Tibial artery (tissue), 4 donors: ENCODE results near the gene AP1M1.

ENCODE experiments used
- DNase-seq, 2 donors: peaks; one replicate each; pipeline ENCODE4 v3.0.0-alpha.2; 2019
- H3K27ac ChIP-seq, 2 donors: fragments of 200-600 bp; sonication (generic) in 1 of 2; 1 replicate in 1 of 2; 2 replicates in 1 of 2; pipeline ENCODE4 v1.5.1; 2018 to 2019; ENCODE audit warnings: mild to moderate bottlenecking in 1 of 2
- H3K27me3 ChIP-seq, 2 donors: fragments of 200-600 bp; sonication (generic) in 1 of 2; one replicate each; pipeline versions ENCODE4 v1.5.1 to v1.6.0; 2016 to 2019
- H3K36me3 ChIP-seq, 3 donors: fragments of 200-600 bp; sonication (generic) in 2 of 3; one replicate each; pipeline ENCODE4 v1.5.1; 2016 to 2019; ENCODE audit warnings: mild to moderate bottlenecking in 2 of 3
- H3K4me1 ChIP-seq, 4 donors: fragments of 200-600 bp; sonication (generic) in 2 of 4; 1 replicate in 3 of 4; 2 replicates in 1 of 4; pipeline ENCODE4 v1.5.1; 2016 to 2019
- H3K4me3 ChIP-seq, 2 donors: fragments of 200-600 bp; sonication (generic) in 1 of 2; 1 replicate in 1 of 2; 2 replicates in 1 of 2; pipeline ENCODE4 v1.5.1; 2018 to 2019; ENCODE audit warnings: mild to moderate bottlenecking in 2 of 2
- H3K9me3 ChIP-seq, 3 donors: fragments of 200-600 bp; sonication (generic) in 1 of 3; one replicate each; pipeline ENCODE4 v1.5.1; 2016 to 2019
- intact Hi-C: fragments of 100-400 bp; cut with DNase I; formaldehyde crosslinking; loops from one replicate; pipeline ENCODE4 v1.15.0; 2023; ENCODE audit warnings: low total_unique reads
- TF ChIP-seq, protein P1 (sequence below), 2 experiments: fragments of 200-600 bp in 1 of 2; fragments of 450-650 bp in 1 of 2; IDR thresholded peaks; one replicate each; pipeline ENCODE4 v1.5.1; 2017 to 2019; ENCODE audit warnings: antibody characterized with exemption in 2 of 2, mild to moderate bottlenecking in 1 of 2, moderate library complexity in 1 of 2

AP1M1 gene

GRCh38 chr19:16295057-16295456, 97.3 kb downstream of the AP1M1 start:
- intact Hi-C loops: no loop called here
- H3K4me1 ChIP-seq: peaks cover 0 to 24% (median 10%) of the 10 kb centered on the region in 4 donors
- no peaks in the 10 kb centered on the region for H3K36me3 ChIP-seq
- H3K4me3 ChIP-seq: no peak overlapping the region
- no peaks in the 10 kb centered on the region for H3K27me3 ChIP-seq
- H3K9me3 ChIP-seq: no peaks in the 10 kb centered on the region
- TF ChIP-seq, protein P1, sequence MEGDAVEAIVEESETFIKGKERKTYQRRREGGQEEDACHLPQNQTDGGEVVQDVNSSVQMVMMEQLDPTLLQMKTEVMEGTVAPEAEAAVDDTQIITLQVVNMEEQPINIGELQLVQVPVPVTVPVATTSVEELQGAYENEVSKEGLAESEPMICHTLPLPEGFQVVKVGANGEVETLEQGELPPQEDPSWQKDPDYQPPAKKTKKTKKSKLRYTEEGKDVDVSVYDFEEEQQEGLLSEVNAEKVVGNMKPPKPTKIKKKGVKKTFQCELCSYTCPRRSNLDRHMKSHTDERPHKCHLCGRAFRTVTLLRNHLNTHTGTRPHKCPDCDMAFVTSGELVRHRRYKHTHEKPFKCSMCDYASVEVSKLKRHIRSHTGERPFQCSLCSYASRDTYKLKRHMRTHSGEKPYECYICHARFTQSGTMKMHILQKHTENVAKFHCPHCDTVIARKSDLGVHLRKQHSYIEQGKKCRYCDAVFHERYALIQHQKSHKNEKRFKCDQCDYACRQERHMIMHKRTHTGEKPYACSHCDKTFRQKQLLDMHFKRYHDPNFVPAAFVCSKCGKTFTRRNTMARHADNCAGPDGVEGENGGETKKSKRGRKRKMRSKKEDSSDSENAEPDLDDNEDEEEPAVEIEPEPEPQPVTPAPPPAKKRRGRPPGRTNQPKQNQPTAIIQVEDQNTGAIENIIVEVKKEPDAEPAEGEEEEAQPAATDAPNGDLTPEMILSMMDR (IDR thresholded peaks at IDR 0.05): no peak
- H3K27ac ChIP-seq: peak overlapping the region in 1 of 2 donors; percentile 78
- no peak for DNase-seq
